VCaP (cell line): ENCODE data around the gene ERI2.

Experiments used
- H3K27ac ChIP-seq: fragments of 450-650 bp; 2 replicates; pipeline ENCODE4 v1.5.1; 2017
- CTCF ChIP-seq: fragments of 450-650 bp; conservative IDR thresholded peaks from 2 replicates; pipeline ENCODE4 v1.5.1; 2017; ENCODE audit warnings: mild to moderate bottlenecking, moderate library complexity

The ERI2 gene

GRCh38 chr16:20773679-20774078 is 32.6 kb downstream of the ERI2 start:
- H3K27ac ChIP-seq: no peak overlapping the region
- TF ChIP-seq CTCF: no peak

DNA sequence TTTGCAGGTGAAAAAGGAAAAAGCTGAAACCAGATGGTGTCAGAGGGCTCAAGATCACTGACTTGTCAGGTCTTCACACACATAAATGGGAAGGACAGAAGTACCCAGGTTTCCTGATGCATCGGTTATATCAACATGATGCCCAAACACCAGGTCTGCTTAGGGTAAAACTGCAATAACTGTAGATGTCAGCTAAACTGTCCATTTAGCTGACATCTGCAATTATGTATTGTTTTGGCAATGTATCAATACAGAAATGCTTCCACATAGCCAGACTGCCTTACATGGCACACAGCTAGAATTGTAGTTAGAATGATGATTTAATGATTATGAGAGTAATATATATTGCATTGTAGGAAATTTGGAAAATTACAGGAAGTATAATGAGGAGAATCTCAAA is 37.5 kb downstream of the ERI2 start:
- H3K27ac ChIP-seq: no peak overlapping the region
- TF ChIP-seq CTCF: no peak

GRCh38 chr16:20768121-20768520 is 38.2 kb downstream of the ERI2 start:
- no peak overlapping the region for H3K27ac ChIP-seq
- no peak for TF ChIP-seq CTCF

DNA sequence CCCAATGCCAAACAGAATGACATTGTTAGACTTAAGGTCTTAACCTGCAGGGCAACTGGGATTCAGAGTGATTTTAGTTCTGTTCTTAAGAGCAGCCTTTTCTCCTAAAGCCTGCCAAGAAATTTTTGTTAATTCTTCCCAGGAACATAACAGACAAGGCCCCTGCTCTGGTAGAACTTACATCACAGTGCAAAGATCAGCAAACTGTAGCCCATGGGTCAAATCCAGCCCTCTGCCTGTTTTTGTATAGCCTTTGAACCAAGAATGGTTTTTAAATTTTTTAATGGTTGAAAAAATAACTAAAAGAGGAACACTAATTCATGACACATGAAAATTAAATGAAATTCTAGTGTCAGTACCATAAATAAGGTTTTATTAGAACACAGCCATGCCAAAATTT is 38.7 kb downstream of the ERI2 start:
- H3K27ac ChIP-seq: no peak overlapping the region
- no peak for TF ChIP-seq CTCF

DNA sequence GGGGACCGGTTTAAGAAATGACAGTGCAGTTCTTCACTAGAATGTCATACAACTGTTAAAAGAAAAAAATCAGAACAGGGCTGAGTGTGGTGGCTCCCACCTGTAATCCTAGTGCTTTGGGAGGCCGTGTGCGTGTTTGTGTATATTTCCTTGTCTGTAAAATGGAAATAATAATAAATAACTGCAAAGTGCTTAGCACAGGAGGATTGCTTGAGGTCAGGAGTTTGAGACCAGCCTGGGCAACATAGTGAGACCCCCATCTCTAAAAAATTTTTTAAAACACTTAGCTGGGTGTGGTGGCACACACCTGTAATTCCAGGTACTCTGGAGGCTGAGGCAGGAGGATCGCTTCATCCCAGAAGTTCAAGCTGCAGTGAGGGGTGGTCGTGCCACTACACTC is 40.0 kb downstream of the ERI2 start:
- no peak overlapping the region for H3K27ac ChIP-seq
- TF ChIP-seq CTCF: no peak

GRCh38 chr16:20765732-20766131 is 40.5 kb downstream of the ERI2 start:
- 0 out of 2 replicates have a peak overlapping the region, but pooled peaks have one; percentile 85 for H3K27ac ChIP-seq
- TF ChIP-seq CTCF: no peak

DNA sequence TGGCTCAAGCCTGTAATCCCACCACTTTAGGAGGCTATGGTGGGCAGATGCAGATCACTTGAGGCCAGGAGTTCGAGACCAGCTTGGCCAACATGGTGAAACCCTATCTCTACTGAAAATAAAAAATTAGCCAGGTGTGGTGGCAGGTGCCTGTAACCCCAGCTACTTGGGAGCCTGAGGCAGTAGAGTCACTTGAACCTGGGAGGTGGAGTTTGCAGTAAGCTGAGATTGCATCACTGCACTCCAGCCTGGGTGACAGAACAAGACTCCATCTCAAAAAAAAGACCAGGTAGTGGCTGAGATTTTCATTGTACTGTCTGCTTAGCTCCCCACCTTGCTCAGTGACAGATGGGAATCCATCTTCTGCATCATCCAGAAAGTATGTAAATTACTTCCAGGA is 41.8 kb downstream of the ERI2 start:
- H3K27ac ChIP-seq: peak overlapping the region; percentile 85

DNA sequence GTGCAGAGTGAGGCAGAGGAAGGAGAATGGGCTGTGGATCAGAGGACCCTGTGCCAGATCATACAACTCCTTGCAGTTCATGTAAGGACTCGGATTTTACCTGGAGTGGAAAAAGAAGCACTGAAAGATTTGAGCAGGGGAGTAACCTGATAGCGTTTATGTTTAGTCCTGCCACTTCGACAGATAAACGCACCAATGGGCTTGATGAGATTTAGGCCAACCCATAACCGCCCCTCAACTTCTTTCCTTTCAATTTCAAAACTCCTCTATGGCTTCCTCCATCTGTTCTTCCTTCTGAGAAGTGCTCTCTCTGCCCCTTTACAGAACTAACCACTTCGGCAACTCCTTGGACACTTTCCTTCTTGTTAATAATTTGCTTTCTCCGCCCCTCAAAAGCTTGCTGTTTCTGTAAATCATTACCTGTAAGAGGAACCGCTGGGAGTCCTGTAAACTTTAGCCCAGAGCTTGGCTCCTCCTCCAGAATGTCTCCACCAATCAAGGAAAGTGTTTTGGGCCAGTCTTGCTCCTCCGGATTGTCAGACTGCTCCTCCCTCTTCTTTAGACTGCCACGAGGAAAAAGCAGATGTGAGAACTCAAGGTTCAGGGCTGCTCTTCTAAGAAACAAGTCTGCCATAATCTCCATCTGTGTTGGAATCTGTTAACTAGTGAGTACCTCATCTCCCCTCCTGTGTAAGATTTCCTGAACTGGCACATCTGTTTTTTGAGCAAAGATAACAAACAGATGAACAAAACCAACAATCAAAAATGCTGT is 42.6 kb downstream of the ERI2 start, which contains the start of gene ACSM3:
Gene ACSM3, plus strand, starts transcription at position 554 of the 772 bp plus-strand sequence. CDS start 6,021 bp downstream, outside the sequence.
- no peak for TF ChIP-seq CTCF
- peak within 1 kb of the TSS; percentile 85 for H3K27ac ChIP-seq
